HG03280 (cell line): ENCODE results near the gene NCLN.
"Not testable (repeated sequence)": the region's sequence is repeated elsewhere in the genome, so short reads cannot be mapped to it uniquely, and the experiment has no call there.

Source experiments
- ATAC-seq: cut with Tn5 transposase; IDR thresholded peaks from one replicate; pipeline ENCODE4 v1.9.1; 2021; ENCODE audit warnings: mild to moderate bottlenecking, moderate library complexity; ENCODE audit not compliant: unreplicated experiment

Gene NCLN

GRCh38 chr19:3179739-3180293, 5.9 kb upstream of the NCLN start:
- no peak for ATAC-seq

GRCh38 chr19:3183721-3184641, 1.7 kb upstream of the NCLN start:
- ATAC-seq: no peak

GRCh38 chr19:3184847-3185460, 776 bp upstream of the NCLN start:
- peak; percentile 25 for ATAC-seq

GRCh38 chr19:3186160-3186688, 494 bp downstream of the NCLN start:
- peak; percentile 1 for ATAC-seq

- no peak for ATAC-seq
Measured at GRCh38 chr19:3186891-3187661, 1.3 kb downstream of the NCLN start.

GRCh38 chr19:3187662-3188511, 2.2 kb downstream of the NCLN start:
- no peak for ATAC-seq

- no peak for ATAC-seq
Measured at GRCh38 chr19:3188627-3189596, 3.2 kb downstream of the NCLN start.

- ATAC-seq: no peak
Measured at GRCh38 chr19:3189702-3190469, 4.2 kb downstream of the NCLN start.

- no peak for ATAC-seq
Measured at GRCh38 chr19:3190470-3190770, 4.7 kb downstream of the NCLN start.

- ATAC-seq: no peak
Measured at GRCh38 chr19:3190921-3191805, 5.4 kb downstream of the NCLN start.

GRCh38 chr19:3191806-3192104, 6.0 kb downstream of the NCLN start:
- ATAC-seq: not testable (repeated sequence)

GRCh38 chr19:3192228-3192635, 6.5 kb downstream of the NCLN start:
- ATAC-seq: no peak

- no peak for ATAC-seq
Measured at GRCh38 chr19:3192684-3193083, 7.0 kb downstream of the NCLN start.

GRCh38 chr19:3193256-3194105, 7.8 kb downstream of the NCLN start:
- ATAC-seq: no peak

GRCh38 chr19:3194106-3195087, 8.7 kb downstream of the NCLN start:
- no peak for ATAC-seq
